Tibial nerve (tissue), 4 donors: Measurements from ENCODE around the gene HSPB6.

Experiments used
- EP300 ChIP-seq, 2 donors: sonication (generic); formaldehyde crosslinking; IDR thresholded peaks; one replicate each; pipeline ENCODE4 v1.6.1; 2017; ENCODE audit warnings: antibody characterized with exemption in 2 of 2, mild to moderate bottlenecking in 1 of 2
- POLR2A ChIP-seq, 2 donors: fragments of 450-650 bp; IDR thresholded peaks; one replicate each; pipeline ENCODE4 v1.6.1; 2017; ENCODE audit warnings: antibody characterized with exemption in 2 of 2, mild to moderate bottlenecking in 2 of 2, moderate library complexity in 2 of 2
- TF ChIP-seq, protein P1 (sequence below), 5 experiments: fragments of 200-600 bp in 3 of 5; fragments of 450-650 bp in 2 of 5; sonication (generic) in 3 of 5; IDR thresholded peaks; one replicate each; pipeline ENCODE4 v1.5.1; 2016 to 2019; ENCODE audit warnings: antibody characterized with exemption in 5 of 5, mild to moderate bottlenecking in 3 of 5, moderate library complexity in 2 of 5

DNA sequence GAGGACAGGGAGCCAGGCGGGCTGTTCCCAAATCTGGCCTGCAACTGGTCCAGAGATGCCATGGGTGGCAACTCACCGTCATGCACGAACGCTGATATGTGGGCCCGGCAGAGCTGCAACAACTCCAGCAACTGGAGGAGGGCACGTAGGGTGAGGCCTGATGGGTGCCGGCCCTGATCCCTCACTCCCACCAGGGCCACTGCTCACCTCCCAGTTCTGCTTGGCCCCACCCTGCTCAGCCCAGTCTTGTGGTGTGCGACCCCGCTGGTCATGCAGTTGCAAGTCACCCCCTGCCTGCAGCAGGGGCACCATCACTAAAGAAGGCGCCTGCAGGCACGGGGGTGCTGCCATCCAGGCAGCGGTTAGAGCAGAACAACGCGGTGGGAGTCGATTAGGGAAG, 35.5 kb upstream of the HSPB6 start:
- TF ChIP-seq, protein P1, sequence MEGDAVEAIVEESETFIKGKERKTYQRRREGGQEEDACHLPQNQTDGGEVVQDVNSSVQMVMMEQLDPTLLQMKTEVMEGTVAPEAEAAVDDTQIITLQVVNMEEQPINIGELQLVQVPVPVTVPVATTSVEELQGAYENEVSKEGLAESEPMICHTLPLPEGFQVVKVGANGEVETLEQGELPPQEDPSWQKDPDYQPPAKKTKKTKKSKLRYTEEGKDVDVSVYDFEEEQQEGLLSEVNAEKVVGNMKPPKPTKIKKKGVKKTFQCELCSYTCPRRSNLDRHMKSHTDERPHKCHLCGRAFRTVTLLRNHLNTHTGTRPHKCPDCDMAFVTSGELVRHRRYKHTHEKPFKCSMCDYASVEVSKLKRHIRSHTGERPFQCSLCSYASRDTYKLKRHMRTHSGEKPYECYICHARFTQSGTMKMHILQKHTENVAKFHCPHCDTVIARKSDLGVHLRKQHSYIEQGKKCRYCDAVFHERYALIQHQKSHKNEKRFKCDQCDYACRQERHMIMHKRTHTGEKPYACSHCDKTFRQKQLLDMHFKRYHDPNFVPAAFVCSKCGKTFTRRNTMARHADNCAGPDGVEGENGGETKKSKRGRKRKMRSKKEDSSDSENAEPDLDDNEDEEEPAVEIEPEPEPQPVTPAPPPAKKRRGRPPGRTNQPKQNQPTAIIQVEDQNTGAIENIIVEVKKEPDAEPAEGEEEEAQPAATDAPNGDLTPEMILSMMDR (IDR thresholded peaks at IDR 0.05), result no peak
- TF ChIP-seq EP300 (IDR thresholded peaks at IDR 0.05), result no peak
- TF ChIP-seq POLR2A (IDR thresholded peaks at IDR 0.05), result no peak
